B cell (primary cell): Measurements from ENCODE around the gene MBD3. TPM values are rescaled to one million over a fixed set of nuclear protein-coding genes. Genes with fewer than 3 reads are reported as not detected.

Experiments used
- ATAC-seq: fragments of 200-7000 bp; cut with Tn5 transposase; one replicate; pipeline ENCODE4 v1.10.0; 2021; ENCODE audit warnings: low read depth, mild to moderate bottlenecking, moderate number of reproducible peaks, moderate library complexity
- CTCF ChIA-PET: fragments of 350-600 bp; sonication (Branson Sonifier 250); formaldehyde crosslinking; loops from one replicate; lab custom pipeline; 2021; ENCODE audit warnings: antibody characterized with exemption, inconsistent platforms; lab: Charles Lee
- POLR2A ChIA-PET: fragments of 350-600 bp; sonication (Branson Sonifier 250); formaldehyde crosslinking; loops from one replicate; lab custom pipeline; 2021; ENCODE audit warnings: antibody characterized with exemption; lab: Charles Lee
- DNase-seq: peaks from one replicate; pipeline ENCODE4 v3.0.0; 2013
- H2AFZ ChIP-seq: 2 replicates; pipeline ENCODE4 v1.6.1; 2012; ENCODE audit warnings: mild to moderate bottlenecking, low read depth, low read length; ENCODE audit not compliant: insufficient read depth, poor library complexity, severe bottlenecking
- H3K27ac ChIP-seq, 2 donors: 1 replicate in 1 of 2; 2 replicates in 1 of 2; pipeline ENCODE4 v1.5.1; 2012 to 2013; ENCODE audit warnings: low read length in 2 of 2, mild to moderate bottlenecking in 2 of 2, moderate library complexity in 1 of 2
- H3K27me3 ChIP-seq, 4 experiments: fragments of 200-600 bp in 1 of 4; sonication (generic) in 1 of 4; replicated peaks in 1 of 4; 1 replicate in 2 of 4; 2 replicates in 2 of 4; pipeline versions ENCODE4 v1.6.1 to v1.7.0; 2013 to 2016; ENCODE audit warnings: low read length in 3 of 4, mild to moderate bottlenecking in 2 of 4, mixed read lengths in 1 of 4, moderate library complexity in 1 of 4; ENCODE audit not compliant: insufficient read depth in 4 of 4, control insufficient read depth in 3 of 4; ENCODE audit errors: control extremely low read depth in 1 of 4
- H3K36me3 ChIP-seq, 2 experiments: replicated peaks in 1 of 2; 1 replicate in 1 of 2; 2 replicates in 1 of 2; pipeline versions ENCODE4 v1.6.1 to v1.7.1; 2013; ENCODE audit warnings: low read length in 1 of 2; ENCODE audit not compliant: insufficient read depth in 2 of 2, control insufficient read depth in 1 of 2; ENCODE audit errors: control extremely low read depth in 1 of 2, extremely low read depth in 1 of 2
- H3K4me1 ChIP-seq, 2 donors: fragments of 200-600 bp in 1 of 2; sonication (generic) in 1 of 2; 1 replicate in 1 of 2; 2 replicates in 1 of 2; pipeline versions ENCODE4 v1.5.1 to v1.6.1; 2013 to 2017; ENCODE audit warnings: low read length in 2 of 2; ENCODE audit not compliant: control insufficient read depth in 2 of 2, insufficient read depth in 2 of 2
- H3K4me2 ChIP-seq: replicated peaks from 2 replicates; pipeline ENCODE3; 2012; ENCODE audit warnings: mild to moderate bottlenecking, low read depth, low read length; ENCODE audit not compliant: poor library complexity, severe bottlenecking
- H3K4me3 ChIP-seq, 5 experiments: fragments of 200-600 bp in 1 of 5; sonication (generic) in 1 of 5; 1 replicate in 3 of 5; 2 replicates in 2 of 5; pipeline versions ENCODE4 v1.5.1 to v1.7.0; 2011 to 2016; ENCODE audit warnings: low read length in 4 of 5, mild to moderate bottlenecking in 4 of 5, low read depth in 2 of 5, control low read depth in 1 of 5, moderate library complexity in 1 of 5; ENCODE audit not compliant: insufficient read depth in 1 of 5; ENCODE audit errors: control extremely low read depth in 1 of 5, extremely low read depth in 1 of 5
- H3K79me2 ChIP-seq: fragments of 200-600 bp; sonication (generic); one replicate; pipeline ENCODE4 v1.6.0; 2016; ENCODE audit warnings: low read length; ENCODE audit not compliant: control insufficient read depth, insufficient read depth
- H3K9ac ChIP-seq: fragments of 200-600 bp; sonication (generic); 2 replicates; pipeline ENCODE4 v1.6.1; 2017; ENCODE audit warnings: mild to moderate bottlenecking, low read length, moderate library complexity
- H3K9me3 ChIP-seq, 3 donors: one replicate each; pipeline versions ENCODE4 v1.6.1 to v1.7.1; 2013; ENCODE audit warnings: low read length in 2 of 3; ENCODE audit not compliant: control insufficient read depth in 2 of 3, insufficient read depth in 1 of 3; ENCODE audit errors: control extremely low read depth in 1 of 3
- H4K20me1 ChIP-seq: 2 replicates; pipeline ENCODE4 v1.6.0; 2012; ENCODE audit warnings: mild to moderate bottlenecking, low read length; ENCODE audit not compliant: insufficient read depth, control insufficient read depth, poor library complexity, severe bottlenecking
- H3K27ac Mint-ChIP-seq: one replicate; pipeline ENCODE4 v1.8.0; 2021; ENCODE audit warnings: mixed read lengths
- H3K27me3 Mint-ChIP-seq: one replicate; pipeline ENCODE4 v1.8.0; 2021; ENCODE audit warnings: mixed read lengths
- H3K4me1 Mint-ChIP-seq: one replicate; pipeline ENCODE4 v1.8.0; 2021; ENCODE audit warnings: mixed read lengths
- H3K4me3 Mint-ChIP-seq: one replicate; pipeline ENCODE4 v1.8.0; 2021; ENCODE audit warnings: mixed read lengths
- H3K9me3 Mint-ChIP-seq: one replicate; pipeline ENCODE4 v1.8.0; 2022; ENCODE audit warnings: mixed read lengths; ENCODE audit not compliant: insufficient read depth
- CTCF ChIP-seq: fragments of 200-600 bp; IDR thresholded peaks from one replicate; pipeline ENCODE4 v1.8.0; 2022; ENCODE audit warnings: antibody characterized with exemption, mild to moderate bottlenecking
- EZH2 ChIP-seq: IDR thresholded peaks from 2 replicates; pipeline ENCODE4 v1.6.1; 2012; ENCODE audit warnings: borderline replicate concordance, low read depth, mild to moderate bottlenecking, moderate library complexity, low read length; ENCODE audit not compliant: insufficient read depth, poor library complexity, severe bottlenecking
- WGBS: methylation state at CpG from one replicate; pipeline ENCODE4 v1.1.5; 2013; ENCODE audit warnings: missing lambda C conversion rate; ENCODE audit not compliant: insufficient coverage; 5-methylcytosine and 5-hydroxymethylcytosine counted together
- intact Hi-C: fragments of 100-400 bp; cut with micrococcal nuclease; formaldehyde crosslinking; loops from one replicate; pipeline ENCODE4 v1.10.0; 2022
- polyA plus RNA-seq: library from polyadenylated mRNA; depleted of rRNA; stranded (reverse); fragments of >200 nt; gene quantifications from 2 replicates; pipeline ENCODE4 v1.2.3, GENCODE V29; 2012
- total RNA-seq, 2 donors: library from RNA; stranded (reverse); fragments of 120-200 nt in 1 of 2; gene quantifications; 1 replicate in 1 of 2; 2 replicates in 1 of 2; pipeline versions ENCODE4 v1.2.3 to v1.2.4, GENCODE V29; 2013 to 2022

Gene MBD3
- total and polyA plus RNA-seq, 2 donors (not counting 1 experiment from before 2014, with no cell fraction given) = 48.1 to 84.6 TPM

GRCh38 chr19:1599460-1599846, 6.8 kb upstream of the MBD3 start:
- H3K9me3 ChIP-seq = no peaks in the 10 kb centered on the region
- intact Hi-C loops = no loop called here
- DNase-seq (no peak), ATAC-seq (no peak)
- peaks cover 22% of the 10 kb centered on the region for H3K4me1 Mint-ChIP-seq
- H3K36me3 ChIP-seq = peaks cover 6 to 18% of the 10 kb centered on the region in 2 experiments
- peaks cover 8 to 16% of the 10 kb centered on the region in 2 donors for H3K4me1 ChIP-seq
- no peak overlapping the region for H3K4me3 ChIP-seq
- peaks cover 55% of the 10 kb centered on the region for H3K79me2 ChIP-seq
- no peak overlapping the region for H3K4me2 ChIP-seq
- H2AFZ ChIP-seq = no peak overlapping the region
- ChIA-PET POLR2A (interaction anchor here (0.7 kb wide), 1 partner anchor 57 kb away, joined by 5 read pairs; no protein-coding TSS in a partner anchor), CTCF (interaction anchor here (0.8 kb wide), 1 partner anchor 42 kb away, joined by 4 read pairs; no protein-coding TSS in a partner anchor)
- no peaks in the 10 kb centered on the region for H3K9me3 Mint-ChIP-seq
- H4K20me1 ChIP-seq = peaks cover 40% of the 10 kb centered on the region
- H3K27ac ChIP-seq = no peak overlapping the region
- H3K27me3 Mint-ChIP-seq = no peaks in the 10 kb centered on the region
- TF ChIP-seq EZH2 (no peak), CTCF (no peak)
- WGBS = 97% methylated on average over 15 of the region's 15 CpGs
- no peaks in the 10 kb centered on the region for H3K27me3 ChIP-seq
- no peak overlapping the region for H3K4me3 Mint-ChIP-seq
- no peak overlapping the region for H3K9ac ChIP-seq
- H3K27ac Mint-ChIP-seq = no peak overlapping the region

- TF ChIP-seq CTCF = no peak
- no peak for TF ChIP-seq EZH2
- Mint-ChIP-seq H3K4me3 (no peak overlapping the region), H3K27ac (no peak overlapping the region), H3K27me3 (no peaks in the 10 kb centered on the region), H3K9me3 (no peaks in the 10 kb centered on the region), H3K4me1 (peaks cover 18% of the 10 kb centered on the region)
- H3K79me2 ChIP-seq = peaks cover 50% of the 10 kb centered on the region
- ATAC-seq = no peak
- no peaks in the 10 kb centered on the region for H3K27me3 ChIP-seq
- no peak overlapping the region for H2AFZ ChIP-seq
- ChIA-PET CTCF (interaction anchor here (0.5 to 1.3 kb wide), 2 partner anchors 53 to 156 kb away, joined by 3 to 4 read pairs; no protein-coding TSS in a partner anchor), POLR2A (interaction anchor here (0.6 kb wide), 1 partner anchor 40 kb away, joined by 10 read pairs; no protein-coding TSS in a partner anchor)
- intact Hi-C loops = no loop called here
- peaks cover 2 to 11% of the 10 kb centered on the region in 2 donors for H3K4me1 ChIP-seq
- no peak overlapping the region for H3K4me2 ChIP-seq
- WGBS = 96% methylated on average over 14 of the region's 20 CpGs
- H3K9ac ChIP-seq = no peak overlapping the region
- no peak overlapping the region for H3K4me3 ChIP-seq
- no peak for DNase-seq
- H3K9me3 ChIP-seq = no peaks in the 10 kb centered on the region
- peaks cover 40% of the 10 kb centered on the region for H4K20me1 ChIP-seq
- H3K36me3 ChIP-seq = peaks cover 6 to 18% of the 10 kb centered on the region in 2 experiments
- no peak overlapping the region for H3K27ac ChIP-seq
Measured at GRCh38 chr19:1598777-1599459, 6.3 kb upstream of the MBD3 start.
